Activated naive CD4-positive, alpha-beta T cell treated with anti-CD3 and anti-CD28 coated beads, Interleukin-2, amount 10 ng/mL, durations not matched to agents 7 days and 5 days (primary cell): ENCODE measurements around the gene ACP3.
"Not testable (repeated sequence)": the region's sequence is repeated elsewhere in the genome, so short reads cannot be mapped to it uniquely, and the experiment has no call there.

Source experiments
- CTCF ChIA-PET: fragments of 350-600 bp; sonication (Branson Sonifier 250); formaldehyde crosslinking; loops from one replicate; lab custom pipeline; 2021; ENCODE audit warnings: antibody characterized with exemption; lab: Charles Lee
- DNase-seq: peaks from one replicate; pipeline ENCODE4 v3.0.0-alpha.2; 2020
- H3K27ac Mint-ChIP-seq: one replicate; pipeline ENCODE4 v1.8.0; 2021; ENCODE audit warnings: mild to moderate bottlenecking, moderate library complexity, mixed read lengths
- H3K27me3 Mint-ChIP-seq: one replicate; pipeline ENCODE4 v1.8.0; 2021; ENCODE audit warnings: mild to moderate bottlenecking, mixed read lengths
- H3K36me3 Mint-ChIP-seq: one replicate; pipeline ENCODE4 v1.8.0; 2021; ENCODE audit warnings: mixed read lengths
- H3K4me1 Mint-ChIP-seq: one replicate; pipeline ENCODE4 v1.8.0; 2021; ENCODE audit warnings: mixed read lengths
- H3K4me3 Mint-ChIP-seq: one replicate; pipeline ENCODE4 v1.8.0; 2021; ENCODE audit warnings: mild to moderate bottlenecking, moderate library complexity, mixed read lengths
- H3K9me3 Mint-ChIP-seq: one replicate; pipeline ENCODE4 v1.8.0; 2021; ENCODE audit warnings: mixed read lengths

The ACP3 gene

GRCh38 chr3:132293251-132293650 lies 24.0 kb upstream of the ACP3 start:
- H3K27me3 Mint-ChIP-seq, result peaks cover 3% of the 10 kb centered on the region
- no peak for DNase-seq
- no peak overlapping the region for H3K27ac Mint-ChIP-seq
- H3K36me3 Mint-ChIP-seq, result no peaks in the 10 kb centered on the region
- H3K9me3 Mint-ChIP-seq, result no peaks in the 10 kb centered on the region
- no peak overlapping the region for H3K4me3 Mint-ChIP-seq
- no peaks in the 10 kb centered on the region for H3K4me1 Mint-ChIP-seq
- CTCF ChIA-PET, result no interaction called here

- no peaks in the 10 kb centered on the region for H3K27me3 Mint-ChIP-seq
- H3K9me3 Mint-ChIP-seq, result no peaks in the 10 kb centered on the region
- CTCF ChIA-PET, result no interaction called here
- H3K4me3 Mint-ChIP-seq, result no peak overlapping the region
- no peak for DNase-seq
- H3K4me1 Mint-ChIP-seq, result no peaks in the 10 kb centered on the region
- no peaks in the 10 kb centered on the region for H3K36me3 Mint-ChIP-seq
- no peak overlapping the region for H3K27ac Mint-ChIP-seq
These were observed 22.3 kb upstream of the ACP3 start for GRCh38 chr3:132294906-132295305.

GRCh38 chr3:132303336-132304201 lies 13.6 kb upstream of the ACP3 start:
- H3K36me3 Mint-ChIP-seq, DNase-seq, CTCF ChIA-PET, H3K4me1 Mint-ChIP-seq, H3K4me3 Mint-ChIP-seq, H3K27ac Mint-ChIP-seq, H3K9me3 Mint-ChIP-seq: not testable (repeated sequence)
- H3K27me3 Mint-ChIP-seq, result peaks cover 12% of the 10 kb centered on the region

- H3K27me3 Mint-ChIP-seq, result peaks cover 12% of the 10 kb centered on the region
- H3K36me3 Mint-ChIP-seq, H3K4me1 Mint-ChIP-seq, H3K4me3 Mint-ChIP-seq, DNase-seq, CTCF ChIA-PET, H3K9me3 Mint-ChIP-seq, H3K27ac Mint-ChIP-seq: not testable (repeated sequence)
These were observed 12.9 kb upstream of the ACP3 start for GRCh38 chr3:132304351-132304750.

GRCh38 chr3:132310057-132310456 lies 7.2 kb upstream of the ACP3 start:
- H3K27ac Mint-ChIP-seq, DNase-seq, H3K36me3 Mint-ChIP-seq, H3K4me3 Mint-ChIP-seq, H3K4me1 Mint-ChIP-seq, H3K27me3 Mint-ChIP-seq, H3K9me3 Mint-ChIP-seq, CTCF ChIA-PET: not testable (repeated sequence)

- CTCF ChIA-PET, result no interaction called here
- no peak for DNase-seq
- no peaks in the 10 kb centered on the region for H3K36me3 Mint-ChIP-seq
- H3K9me3 Mint-ChIP-seq, result no peaks in the 10 kb centered on the region
- no peak overlapping the region for H3K27ac Mint-ChIP-seq
- H3K4me3 Mint-ChIP-seq, result no peak overlapping the region
- H3K27me3 Mint-ChIP-seq, result no peaks in the 10 kb centered on the region
- no peaks in the 10 kb centered on the region for H3K4me1 Mint-ChIP-seq
These were observed 5.9 kb upstream of the ACP3 start for GRCh38 chr3:132311316-132311715.

GRCh38 chr3:132311841-132312240 lies 5.4 kb upstream of the ACP3 start:
- Mint-ChIP-seq H3K27ac (no peak overlapping the region), H3K27me3 (no peaks in the 10 kb centered on the region), H3K4me1 (no peaks in the 10 kb centered on the region), H3K36me3 (no peaks in the 10 kb centered on the region), H3K4me3 (no peak overlapping the region), H3K9me3 (no peaks in the 10 kb centered on the region)
- DNase-seq, result no peak
- CTCF ChIA-PET, result no interaction called here

GRCh38 chr3:132315851-132316250 lies 1.4 kb upstream of the ACP3 start:
- H3K4me3 Mint-ChIP-seq, result no peak overlapping the region
- no peaks in the 10 kb centered on the region for H3K9me3 Mint-ChIP-seq
- DNase-seq, result no peak
- no peak overlapping the region for H3K27ac Mint-ChIP-seq
- H3K27me3 Mint-ChIP-seq, result peaks cover 5% of the 10 kb centered on the region
- no peaks in the 10 kb centered on the region for H3K4me1 Mint-ChIP-seq
- CTCF ChIA-PET, result no interaction called here
- H3K36me3 Mint-ChIP-seq, result no peaks in the 10 kb centered on the region

- no peaks in the 10 kb centered on the region for H3K9me3 Mint-ChIP-seq
- no peak for DNase-seq
- CTCF ChIA-PET, result no interaction called here
- H3K36me3 Mint-ChIP-seq, result no peaks in the 10 kb centered on the region
- H3K27me3 Mint-ChIP-seq, result peaks cover 7% of the 10 kb centered on the region
- no peak overlapping the region for H3K27ac Mint-ChIP-seq
- no peak overlapping the region for H3K4me3 Mint-ChIP-seq
- no peaks in the 10 kb centered on the region for H3K4me1 Mint-ChIP-seq
These were observed 1.2 kb downstream of the ACP3 start for GRCh38 chr3:132318451-132318850.

- H3K4me1 Mint-ChIP-seq, result no peaks in the 10 kb centered on the region
- no peaks in the 10 kb centered on the region for H3K36me3 Mint-ChIP-seq
- no peaks in the 10 kb centered on the region for H3K9me3 Mint-ChIP-seq
- no peak overlapping the region for H3K4me3 Mint-ChIP-seq
- DNase-seq, result no peak
- CTCF ChIA-PET, result no interaction called here
- H3K27ac Mint-ChIP-seq, result no peak overlapping the region
- H3K27me3 Mint-ChIP-seq, result peaks cover 7% of the 10 kb centered on the region
These were observed 4.1 kb downstream of the ACP3 start for GRCh38 chr3:132321304-132321703.

- Mint-ChIP-seq H3K36me3 (no peaks in the 10 kb centered on the region), H3K27ac (no peak overlapping the region), H3K4me1 (no peaks in the 10 kb centered on the region), H3K27me3 (peaks cover 4% of the 10 kb centered on the region), H3K9me3 (no peaks in the 10 kb centered on the region), H3K4me3 (no peak overlapping the region)
- CTCF ChIA-PET, result no interaction called here
- DNase-seq, result no peak
These were observed 7.9 kb downstream of the ACP3 start for GRCh38 chr3:132325103-132325606.

- H3K4me3 Mint-ChIP-seq, result no peak overlapping the region
- CTCF ChIA-PET, result interaction anchor here (0.6 kb wide), 1 partner anchor 24 kb away, joined by 3 read pairs; no protein-coding TSS in a partner anchor
- H3K36me3 Mint-ChIP-seq, result no peaks in the 10 kb centered on the region
- H3K27me3 Mint-ChIP-seq, result peaks cover 4% of the 10 kb centered on the region
- no peaks in the 10 kb centered on the region for H3K9me3 Mint-ChIP-seq
- no peaks in the 10 kb centered on the region for H3K4me1 Mint-ChIP-seq
- DNase-seq, result no peak
- H3K27ac Mint-ChIP-seq, result no peak overlapping the region
These were observed 8.4 kb downstream of the ACP3 start for GRCh38 chr3:132325634-132326033.

- Mint-ChIP-seq H3K36me3 (no peaks in the 10 kb centered on the region), H3K4me3 (no peak overlapping the region), H3K9me3 (no peaks in the 10 kb centered on the region), H3K27ac (no peak overlapping the region), H3K27me3 (no peaks in the 10 kb centered on the region), H3K4me1 (no peaks in the 10 kb centered on the region)
- no peak for DNase-seq
- CTCF ChIA-PET, result interaction anchor here (0.6 kb wide), 1 partner anchor 24 kb away, joined by 3 read pairs; no protein-coding TSS in a partner anchor
These were observed 9.0 kb downstream of the ACP3 start for GRCh38 chr3:132326251-132326650.

- no peak for DNase-seq
- CTCF ChIA-PET, result no interaction called here
- H3K27me3 Mint-ChIP-seq, result peaks cover 7% of the 10 kb centered on the region
- no peak overlapping the region for H3K27ac Mint-ChIP-seq
- H3K36me3 Mint-ChIP-seq, result no peaks in the 10 kb centered on the region
- no peaks in the 10 kb centered on the region for H3K9me3 Mint-ChIP-seq
- no peak overlapping the region for H3K4me3 Mint-ChIP-seq
- no peaks in the 10 kb centered on the region for H3K4me1 Mint-ChIP-seq
These were observed 14.9 kb downstream of the ACP3 start for GRCh38 chr3:132332082-132332481.

- Mint-ChIP-seq H3K9me3 (no peaks in the 10 kb centered on the region), H3K36me3 (no peaks in the 10 kb centered on the region), H3K4me3 (no peak overlapping the region), H3K4me1 (no peaks in the 10 kb centered on the region), H3K27me3 (peaks cover 7% of the 10 kb centered on the region), H3K27ac (no peak overlapping the region)
- no peak for DNase-seq
- CTCF ChIA-PET, result no interaction called here
These were observed 15.3 kb downstream of the ACP3 start for GRCh38 chr3:132332508-132332907.
